Cardiac muscle cell (in vitro differentiated cells and primary cell): ENCODE data around the gene TNRC6C. TPM values are rescaled to one million over a fixed set of nuclear protein-coding genes. Genes with fewer than 3 reads are reported as not detected.

ENCODE experiments used
- DNase-seq, 2 donors: peaks; one replicate each; pipeline versions ENCODE4 v3.0.0 to v3.0.0-alpha.2; 2010 to 2017; ENCODE audit warnings: low read depth in 1 of 2, low spot score in 1 of 2
- H3K27ac ChIP-seq: fragments of 200-600 bp; sonication (generic); 2 replicates; pipeline ENCODE4 v1.5.1; 2016
- H3K27me3 ChIP-seq: fragments of 200-600 bp; sonication (generic); 2 replicates; pipeline ENCODE4 v1.6.0; 2016; ENCODE audit warnings: control low read depth
- H3K36me3 ChIP-seq: fragments of 200-600 bp; sonication (generic); 2 replicates; pipeline ENCODE4 v1.5.1; 2016; ENCODE audit warnings: control low read depth
- H3K4me1 ChIP-seq: fragments of 200-600 bp; sonication (generic); 2 replicates; pipeline ENCODE4 v1.8.1; 2017; ENCODE audit warnings: low read depth, mild to moderate bottlenecking, mixed run types
- H3K4me3 ChIP-seq: fragments of 200-600 bp; sonication (generic); 2 replicates; pipeline ENCODE4 v1.5.1; 2016; ENCODE audit warnings: mild to moderate bottlenecking
- H3K9me3 ChIP-seq: fragments of 200-600 bp; sonication (generic); 2 replicates; pipeline ENCODE4 v1.5.1; 2017; ENCODE audit warnings: low read depth, mild to moderate bottlenecking, control low read depth
- CTCF ChIP-seq: IDR thresholded peaks from 2 replicates; pipeline ENCODE4 v1.5.1; 2012; ENCODE audit warnings: low read depth, mild to moderate bottlenecking, low read length
- polyA plus RNA-seq: library from polyadenylated mRNA; unstranded; fragments of >200 nt; fragmentation: Nextera tagmentation; extraction: Ambion mirVana; gene quantifications from 2 replicates; pipeline ENCODE4 v1.2.1, GENCODE V29; 2016
- total RNA-seq: library from RNA; depleted of rRNA; stranded (reverse); fragments of >200 nt; gene quantifications from 2 replicates; pipeline ENCODE4 v1.2.3, GENCODE V29; 2016

The TNRC6C gene
- total and polyA plus RNA-seq, 2 experiments from 2014 or later: 6.5 to 13.3 TPM

GRCh38 chr17:78125138-78125913, 166.8 kb downstream of the TNRC6C start:
- TF ChIP-seq CTCF: no peak
- Histone ChIP-seq H3K36me3 (peaks cover 17% of the 10 kb centered on the region), H3K4me1 (peaks cover 14% of the 10 kb centered on the region), H3K27me3 (no peaks in the 10 kb centered on the region), H3K4me3 (no peak overlapping the region), H3K27ac (peak overlapping the region; percentile 88), H3K9me3 (no peaks in the 10 kb centered on the region)
- no peak for DNase-seq

- Histone ChIP-seq H3K27ac (peak overlapping the region; percentile 88), H3K36me3 (peaks cover 14% of the 10 kb centered on the region), H3K27me3 (no peaks in the 10 kb centered on the region), H3K9me3 (no peaks in the 10 kb centered on the region), H3K4me1 (peaks cover 14% of the 10 kb centered on the region), H3K4me3 (no peak overlapping the region)
- no peak for DNase-seq
- TF ChIP-seq CTCF: no peak
These were observed 167.7 kb downstream of the TNRC6C start for GRCh38 chr17:78125976-78126894.

- peaks cover 14% of the 10 kb centered on the region for H3K4me1 ChIP-seq
- TF ChIP-seq CTCF: no peak
- no peaks in the 10 kb centered on the region for H3K9me3 ChIP-seq
- peak overlapping the region; percentile 78 for H3K4me3 ChIP-seq
- no peaks in the 10 kb centered on the region for H3K27me3 ChIP-seq
- no peak for DNase-seq
- peak overlapping the region; percentile 88 for H3K27ac ChIP-seq
- H3K36me3 ChIP-seq: peaks cover 14% of the 10 kb centered on the region
These were observed 168.4 kb downstream of the TNRC6C start for GRCh38 chr17:78126895-78127238.

GRCh38 chr17:78127239-78127887, 168.9 kb downstream of the TNRC6C start:
- DNase-seq: peak; percentile 26 to 78

More at GRCh38 chr17:78127239-78127887, 168.9 kb downstream of the TNRC6C start:
- no peak for TF ChIP-seq CTCF
- H3K36me3 ChIP-seq: peaks cover 14% of the 10 kb centered on the region
- H3K27me3 ChIP-seq: no peaks in the 10 kb centered on the region
- H3K4me3 ChIP-seq: peak overlapping the region; percentile 78
- H3K9me3 ChIP-seq: no peaks in the 10 kb centered on the region
- peaks cover 18% of the 10 kb centered on the region for H3K4me1 ChIP-seq
- peak overlapping the region; percentile 88 for H3K27ac ChIP-seq
